PC-3 (cell line): ENCODE measurements around the gene TENM4. TPM values are rescaled to one million over a fixed set of nuclear protein-coding genes. Genes with fewer than 3 reads are reported as not detected.

Experiments used
- ATAC-seq: fragments of 200-7000 bp; cut with Tn5 transposase; 2 replicates; pipeline ENCODE4 v1.9.1; 2020; ENCODE audit warnings: mild to moderate bottlenecking, moderate library complexity
- BruUV-seq: library from RNA; stranded (reverse); fragments of 400-500 nt; replicated peaks from 2 replicates; lab custom pipeline; 2021; lab: Mats Ljungman, UMichigan
- CTCF ChIA-PET: fragments of 300-600 bp; sonication (Branson Sonifier 250); formaldehyde crosslinking; loops from one replicate; lab custom pipeline; 2022; ENCODE audit warnings: antibody characterized with exemption; lab: Charles Lee
- POLR2A ChIA-PET: fragments of 300-600 bp; sonication (Branson Sonifier 250); formaldehyde crosslinking; loops from one replicate; lab custom pipeline; 2022; ENCODE audit warnings: antibody characterized with exemption; ENCODE audit not compliant: unreplicated experiment; lab: Charles Lee
- DNase-seq: peaks from one replicate; pipeline ENCODE4 v3.0.0-alpha.2; 2015
- H2AFZ ChIP-seq: fragments of 300-600 bp; sonication (generic); 2 replicates; pipeline ENCODE4 v1.6.0; 2016; ENCODE audit warnings: antibody characterized with exemption, low read length
- H3F3A ChIP-seq: fragments of 300-600 bp; sonication (generic); one replicate; pipeline ENCODE4 v1.6.0; 2017; ENCODE audit warnings: antibody characterized with exemption, low read length, control low read depth, mild to moderate bottlenecking; ENCODE audit not compliant: unreplicated experiment
- H3K27ac ChIP-seq: fragments of 300-600 bp; sonication (generic); 2 replicates; pipeline ENCODE4 v1.5.1; 2016; ENCODE audit warnings: mild to moderate bottlenecking, low read length
- H3K27me3 ChIP-seq: fragments of 300-600 bp; sonication (generic); 2 replicates; pipeline ENCODE4 v1.6.1; 2016; ENCODE audit warnings: low read length, mixed read lengths
- H3K36me3 ChIP-seq: fragments of 300-600 bp; sonication (generic); 2 replicates; pipeline ENCODE4 v1.6.1; 2016; ENCODE audit warnings: low read depth, mixed run types, low read length, mixed read lengths
- H3K4me1 ChIP-seq: fragments of 300-600 bp; sonication (generic); 2 replicates; pipeline ENCODE4 v1.5.1; 2016; ENCODE audit warnings: low read length; ENCODE audit not compliant: insufficient read depth
- H3K4me2 ChIP-seq: fragments of 300-600 bp; sonication (generic); 2 replicates; pipeline ENCODE4 v1.6.0; 2016; ENCODE audit warnings: low read length
- H3K4me3 ChIP-seq: fragments of 300-600 bp; sonication (generic); 2 replicates; pipeline ENCODE4 v1.5.1; 2016; ENCODE audit warnings: mild to moderate bottlenecking, low read length, mixed read lengths
- H3K79me2 ChIP-seq: fragments of 300-600 bp; sonication (generic); 2 replicates; pipeline ENCODE4 v1.6.1; 2017; ENCODE audit warnings: low read length, mixed read lengths
- H3K9ac ChIP-seq: fragments of 300-600 bp; sonication (generic); 2 replicates; pipeline ENCODE4 v1.6.0; 2016; ENCODE audit warnings: mild to moderate bottlenecking, low read length
- H3K9me2 ChIP-seq: fragments of 300-600 bp; sonication (generic); replicated peaks from 2 replicates; pipeline ENCODE4 v1.6.1; 2016; ENCODE audit warnings: mixed run types, low read length, mixed read lengths
- H3K9me3 ChIP-seq: fragments of 300-600 bp; sonication (generic); 2 replicates; pipeline ENCODE4 v1.6.1; 2016; ENCODE audit warnings: low read length, mixed read lengths
- H4K20me1 ChIP-seq: fragments of 300-600 bp; sonication (generic); 2 replicates; pipeline ENCODE4 v1.6.1; 2016; ENCODE audit warnings: low read length, mixed read lengths
- CTCF ChIP-seq: fragments of 300-600 bp; sonication (generic); conservative IDR thresholded peaks from 2 replicates; pipeline ENCODE4 v1.5.1; 2017; ENCODE audit warnings: antibody characterized with exemption, low read depth, mild to moderate bottlenecking, low read length
- EZH2 ChIP-seq: fragments of 300-600 bp; sonication (generic); IDR thresholded peaks from one replicate; pipeline ENCODE4 v1.6.1; 2017; ENCODE audit warnings: antibody characterized with exemption, mild to moderate bottlenecking, low read length; ENCODE audit not compliant: unreplicated experiment
- EZH2phosphoT487 ChIP-seq: fragments of 300-600 bp; sonication (generic); IDR thresholded peaks from 2 replicates; pipeline ENCODE4 v1.6.1; 2018; ENCODE audit warnings: mild to moderate bottlenecking, antibody characterized with exemption, low read length, borderline replicate concordance
- intact Hi-C: fragments of 100-400 bp; cut with micrococcal nuclease; formaldehyde crosslinking; loops from 2 replicates; pipeline ENCODE4 v1.9.0; 2023
- total RNA-seq: library from RNA; depleted of rRNA; stranded (reverse); fragments of >200 nt; gene quantifications from 2 replicates; pipeline ENCODE4 v1.2.3, GENCODE V29; 2014

Gene TENM4
- total RNA-seq, 1 experiment from 2014 or later, result 19.7 TPM

- intact Hi-C loops, result no loop called here
- TF ChIP-seq EZH2phosphoT487 (no peak), EZH2 (no peak), CTCF (no peak)
- Histone ChIP-seq H3K79me2 (no peaks in the 10 kb centered on the region), H3K9me3 (no peaks in the 10 kb centered on the region), H3K4me1 (no peaks in the 10 kb centered on the region), H3K4me3 (no peak overlapping the region), H4K20me1 (no peaks in the 10 kb centered on the region), H2AFZ (no peak overlapping the region), H3F3A (no peaks in the 10 kb centered on the region), H3K27ac (no peak overlapping the region), H3K27me3 (peaks cover 40% of the 10 kb centered on the region), H3K4me2 (no peak overlapping the region), H3K9me2 (no peaks in the 10 kb centered on the region), H3K36me3 (no peaks in the 10 kb centered on the region), H3K9ac (no peak overlapping the region)
- DNase-seq (no peak), ATAC-seq (no peak)
- BruUV-seq, result no TSS peak
- CTCF ChIA-PET, result no interaction called here
- POLR2A ChIA-PET, result no interaction called here
These were observed 131.4 kb downstream of the TENM4 start for GRCh38 chr11:79309407-79309806.

GRCh38 chr11:79308429-79308828 is 132.4 kb downstream of the TENM4 start:
- TF ChIP-seq EZH2 (no peak), CTCF (no peak), EZH2phosphoT487 (no peak)
- ChIA-PET CTCF (no interaction called here), POLR2A (no interaction called here)
- no peak overlapping the region for H3K4me3 ChIP-seq
- no peaks in the 10 kb centered on the region for H3K9me2 ChIP-seq
- no peaks in the 10 kb centered on the region for H3K4me1 ChIP-seq
- no peaks in the 10 kb centered on the region for H3K79me2 ChIP-seq
- no peaks in the 10 kb centered on the region for H3F3A ChIP-seq
- no TSS peak for BruUV-seq
- H4K20me1 ChIP-seq, result no peaks in the 10 kb centered on the region
- no peak overlapping the region for H3K9ac ChIP-seq
- no peak overlapping the region for H2AFZ ChIP-seq
- peaks cover 35% of the 10 kb centered on the region for H3K27me3 ChIP-seq
- no peak overlapping the region for H3K27ac ChIP-seq
- ATAC-seq (no peak), DNase-seq (no peak)
- intact Hi-C loops, result no loop called here
- H3K4me2 ChIP-seq, result no peak overlapping the region
- no peaks in the 10 kb centered on the region for H3K9me3 ChIP-seq
- no peaks in the 10 kb centered on the region for H3K36me3 ChIP-seq

GRCh38 chr11:79304599-79305212 is 136.1 kb downstream of the TENM4 start:
- H3F3A ChIP-seq, result no peaks in the 10 kb centered on the region
- BruUV-seq, result no TSS peak
- no peak for DNase-seq
- CTCF ChIA-PET, result no interaction called here
- H3K36me3 ChIP-seq, result no peaks in the 10 kb centered on the region
- no peak overlapping the region for H2AFZ ChIP-seq
- no peaks in the 10 kb centered on the region for H3K79me2 ChIP-seq
- H3K4me3 ChIP-seq, result no peak overlapping the region
- H3K9me3 ChIP-seq, result no peaks in the 10 kb centered on the region
- intact Hi-C loops, result no loop called here
- H3K4me2 ChIP-seq, result no peak overlapping the region
- TF ChIP-seq EZH2phosphoT487 (no peak), EZH2 (no peak), CTCF (no peak)
- no peaks in the 10 kb centered on the region for H3K9me2 ChIP-seq
- POLR2A ChIA-PET, result no interaction called here
- peaks cover 34% of the 10 kb centered on the region for H3K27me3 ChIP-seq
- no peak for ATAC-seq
- no peak overlapping the region for H3K9ac ChIP-seq
- no peak overlapping the region for H3K27ac ChIP-seq
- no peaks in the 10 kb centered on the region for H3K4me1 ChIP-seq
- no peaks in the 10 kb centered on the region for H4K20me1 ChIP-seq
